Activated naive CD8-positive, alpha-beta T cell treated with anti-CD3 and anti-CD28 coated beads for 36 hours (primary cell): ENCODE results near the gene ZBTB38. TPM values are rescaled to one million over a fixed set of nuclear protein-coding genes. Genes with fewer than 3 reads are reported as not detected.

ENCODE experiments used
- DNase-seq: peaks from one replicate; pipeline ENCODE4 v3.0.0; 2021
- H3K27ac Mint-ChIP-seq: one replicate; pipeline ENCODE4 v1.8.0; 2022; ENCODE audit warnings: mild to moderate bottlenecking, moderate library complexity, mixed read lengths
- H3K27me3 Mint-ChIP-seq: one replicate; pipeline ENCODE4 v1.8.0; 2022; ENCODE audit warnings: mild to moderate bottlenecking, mixed read lengths
- H3K36me3 Mint-ChIP-seq: one replicate; pipeline ENCODE4 v1.8.0; 2021; ENCODE audit warnings: mild to moderate bottlenecking, mixed read lengths
- H3K4me1 Mint-ChIP-seq: one replicate; pipeline ENCODE4 v1.8.0; 2021; ENCODE audit warnings: mixed read lengths
- H3K4me3 Mint-ChIP-seq: one replicate; pipeline ENCODE4 v1.8.0; 2022; ENCODE audit warnings: mild to moderate bottlenecking, moderate library complexity, mixed read lengths
- H3K9me3 Mint-ChIP-seq: one replicate; pipeline ENCODE4 v1.8.0; 2022; ENCODE audit warnings: mixed read lengths
- total RNA-seq, 2 experiments: library from RNA; stranded (reverse); gene quantifications; one replicate each; pipeline ENCODE4 v1.2.3, GENCODE V29; 2021

The ZBTB38 gene
- total RNA-seq, 2 experiments from 2014 or later: 14.7 to 16.7 TPM

- no peaks in the 10 kb centered on the region for H3K36me3 Mint-ChIP-seq
- H3K4me3 Mint-ChIP-seq: no peak overlapping the region
- H3K4me1 Mint-ChIP-seq: no peaks in the 10 kb centered on the region
- no peak overlapping the region for H3K27ac Mint-ChIP-seq
- no peaks in the 10 kb centered on the region for H3K9me3 Mint-ChIP-seq
- H3K27me3 Mint-ChIP-seq: peaks cover 5% of the 10 kb centered on the region
- DNase-seq: no peak
These were observed 34.3 kb upstream of the ZBTB38 start for GRCh38 chr3:141333836-141334626.

- Mint-ChIP-seq H3K27me3 (peaks cover 5% of the 10 kb centered on the region), H3K36me3 (no peaks in the 10 kb centered on the region), H3K4me3 (no peak overlapping the region), H3K9me3 (no peaks in the 10 kb centered on the region), H3K4me1 (no peaks in the 10 kb centered on the region), H3K27ac (no peak overlapping the region)
- no peak for DNase-seq
These were observed 33.6 kb upstream of the ZBTB38 start for GRCh38 chr3:141334627-141335250.

GRCh38 chr3:141335531-141336061, 32.7 kb upstream of the ZBTB38 start:
- H3K4me3 Mint-ChIP-seq: no peak overlapping the region
- no peak overlapping the region for H3K27ac Mint-ChIP-seq
- H3K36me3 Mint-ChIP-seq: no peaks in the 10 kb centered on the region
- no peaks in the 10 kb centered on the region for H3K9me3 Mint-ChIP-seq
- no peaks in the 10 kb centered on the region for H3K4me1 Mint-ChIP-seq
- peaks cover 5% of the 10 kb centered on the region for H3K27me3 Mint-ChIP-seq
- no peak for DNase-seq

GRCh38 chr3:141336672-141337522, 31.4 kb upstream of the ZBTB38 start:
- Mint-ChIP-seq H3K27me3 (peaks cover 5% of the 10 kb centered on the region), H3K36me3 (no peaks in the 10 kb centered on the region)
- no peak for DNase-seq

GRCh38 chr3:141337523-141337854, 30.8 kb upstream of the ZBTB38 start:
- Mint-ChIP-seq H3K36me3 (no peaks in the 10 kb centered on the region), H3K4me3 (no peak overlapping the region), H3K27me3 (peaks cover 5% of the 10 kb centered on the region), H3K9me3 (peaks cover 2% of the 10 kb centered on the region), H3K4me1 (no peaks in the 10 kb centered on the region), H3K27ac (no peak overlapping the region)
- DNase-seq: no peak

More at GRCh38 chr3:141336672-141337522, 31.4 kb upstream of the ZBTB38 start:
- H3K9me3 Mint-ChIP-seq: peaks cover 2% of the 10 kb centered on the region
- H3K4me1 Mint-ChIP-seq: no peaks in the 10 kb centered on the region
- H3K27ac Mint-ChIP-seq: no peak overlapping the region
- H3K4me3 Mint-ChIP-seq: no peak overlapping the region

GRCh38 chr3:141337991-141338390, 30.3 kb upstream of the ZBTB38 start:
- Mint-ChIP-seq H3K36me3 (no peaks in the 10 kb centered on the region), H3K27ac (no peak overlapping the region), H3K4me3 (no peak overlapping the region), H3K4me1 (no peaks in the 10 kb centered on the region), H3K9me3 (peaks cover 2% of the 10 kb centered on the region), H3K27me3 (peaks cover 5% of the 10 kb centered on the region)
- no peak for DNase-seq

- no peak overlapping the region for H3K4me3 Mint-ChIP-seq
- no peaks in the 10 kb centered on the region for H3K36me3 Mint-ChIP-seq
- peaks cover 2% of the 10 kb centered on the region for H3K9me3 Mint-ChIP-seq
- no peak for DNase-seq
- no peaks in the 10 kb centered on the region for H3K4me1 Mint-ChIP-seq
- no peak overlapping the region for H3K27ac Mint-ChIP-seq
- H3K27me3 Mint-ChIP-seq: peaks cover 5% of the 10 kb centered on the region
These were observed 29.4 kb upstream of the ZBTB38 start for GRCh38 chr3:141338881-141339280.

GRCh38 chr3:141341536-141341935, 26.8 kb upstream of the ZBTB38 start:
- Mint-ChIP-seq H3K27ac (no peak overlapping the region), H3K4me1 (no peaks in the 10 kb centered on the region), H3K27me3 (no peaks in the 10 kb centered on the region), H3K4me3 (no peak overlapping the region), H3K36me3 (no peaks in the 10 kb centered on the region), H3K9me3 (peaks cover 2% of the 10 kb centered on the region)
- no peak for DNase-seq

- DNase-seq: no peak
- H3K27ac Mint-ChIP-seq: no peak overlapping the region
- H3K27me3 Mint-ChIP-seq: no peaks in the 10 kb centered on the region
- H3K4me1 Mint-ChIP-seq: no peaks in the 10 kb centered on the region
- peaks cover 2% of the 10 kb centered on the region for H3K9me3 Mint-ChIP-seq
- no peaks in the 10 kb centered on the region for H3K36me3 Mint-ChIP-seq
- no peak overlapping the region for H3K4me3 Mint-ChIP-seq
These were observed 25.9 kb upstream of the ZBTB38 start for GRCh38 chr3:141342386-141342785.

GRCh38 chr3:141343077-141343476, 25.2 kb upstream of the ZBTB38 start:
- no peak overlapping the region for H3K27ac Mint-ChIP-seq
- no peaks in the 10 kb centered on the region for H3K4me1 Mint-ChIP-seq
- H3K9me3 Mint-ChIP-seq: peaks cover 2% of the 10 kb centered on the region
- no peaks in the 10 kb centered on the region for H3K27me3 Mint-ChIP-seq
- no peak overlapping the region for H3K4me3 Mint-ChIP-seq
- H3K36me3 Mint-ChIP-seq: no peaks in the 10 kb centered on the region
- no peak for DNase-seq

GRCh38 chr3:141343865-141344271, 24.4 kb upstream of the ZBTB38 start:
- no peak for DNase-seq
- no peaks in the 10 kb centered on the region for H3K4me1 Mint-ChIP-seq
- no peak overlapping the region for H3K27ac Mint-ChIP-seq
- H3K27me3 Mint-ChIP-seq: no peaks in the 10 kb centered on the region
- peaks cover 2% of the 10 kb centered on the region for H3K9me3 Mint-ChIP-seq
- no peak overlapping the region for H3K4me3 Mint-ChIP-seq
- no peaks in the 10 kb centered on the region for H3K36me3 Mint-ChIP-seq

GRCh38 chr3:141345528-141345927, 22.8 kb upstream of the ZBTB38 start:
- H3K9me3 Mint-ChIP-seq: peaks cover 6% of the 10 kb centered on the region

GRCh38 chr3:141346007-141346406, 22.3 kb upstream of the ZBTB38 start:
- H3K4me3 Mint-ChIP-seq: no peak overlapping the region
- DNase-seq: no peak
- no peaks in the 10 kb centered on the region for H3K4me1 Mint-ChIP-seq
- H3K27me3 Mint-ChIP-seq: no peaks in the 10 kb centered on the region
- H3K27ac Mint-ChIP-seq: no peak overlapping the region
- peaks cover 6% of the 10 kb centered on the region for H3K9me3 Mint-ChIP-seq
- peaks cover 2% of the 10 kb centered on the region for H3K36me3 Mint-ChIP-seq

More at GRCh38 chr3:141345528-141345927, 22.8 kb upstream of the ZBTB38 start:
- Mint-ChIP-seq H3K36me3 (peaks cover 2% of the 10 kb centered on the region), H3K4me3 (no peak overlapping the region), H3K27ac (no peak overlapping the region), H3K27me3 (no peaks in the 10 kb centered on the region), H3K4me1 (no peaks in the 10 kb centered on the region)
- no peak for DNase-seq

- no peaks in the 10 kb centered on the region for H3K27me3 Mint-ChIP-seq
- H3K36me3 Mint-ChIP-seq: peaks cover 2% of the 10 kb centered on the region
- H3K9me3 Mint-ChIP-seq: peaks cover 4% of the 10 kb centered on the region
- H3K27ac Mint-ChIP-seq: no peak overlapping the region
- no peak overlapping the region for H3K4me3 Mint-ChIP-seq
- DNase-seq: no peak
- H3K4me1 Mint-ChIP-seq: no peaks in the 10 kb centered on the region
These were observed 21.9 kb upstream of the ZBTB38 start for GRCh38 chr3:141346418-141346817.

GRCh38 chr3:141346839-141347238, 21.5 kb upstream of the ZBTB38 start:
- H3K36me3 Mint-ChIP-seq: peaks cover 2% of the 10 kb centered on the region
- H3K27me3 Mint-ChIP-seq: no peaks in the 10 kb centered on the region
- H3K27ac Mint-ChIP-seq: no peak overlapping the region
- no peaks in the 10 kb centered on the region for H3K4me1 Mint-ChIP-seq
- H3K9me3 Mint-ChIP-seq: peaks cover 4% of the 10 kb centered on the region
- no peak overlapping the region for H3K4me3 Mint-ChIP-seq
- DNase-seq: no peak
